Fibroblast of lung (primary cell): ENCODE results near the gene THOP1. TPM values are rescaled to one million over a fixed set of nuclear protein-coding genes. Genes with fewer than 3 reads are reported as not detected.

Experiments
- DNase-seq, 2 donors: peaks; one replicate each; pipeline versions ENCODE4 v3.0.0 to v3.0.0-alpha.2; 2010; ENCODE audit warnings: low read depth in 2 of 2
- H2AFZ ChIP-seq: 2 replicates; pipeline ENCODE4 v1.5.1; 2012; ENCODE audit warnings: low read length, control low read depth, inconsistent platforms
- H3K27ac ChIP-seq: 2 replicates; pipeline ENCODE4 v1.5.1; 2011; ENCODE audit warnings: low read length, control low read depth; ENCODE audit not compliant: insufficient read depth
- H3K27me3 ChIP-seq: 2 replicates; pipeline ENCODE4 v1.5.1; 2011; ENCODE audit warnings: mild to moderate bottlenecking, low read length; ENCODE audit not compliant: control insufficient read depth, insufficient read depth
- H3K36me3 ChIP-seq: 2 replicates; pipeline ENCODE4 v1.5.1; 2011; ENCODE audit warnings: low read length; ENCODE audit not compliant: control insufficient read depth, insufficient read depth
- H3K4me1 ChIP-seq: 2 replicates; pipeline ENCODE4 v1.5.1; 2011; ENCODE audit warnings: low read length; ENCODE audit not compliant: control insufficient read depth, insufficient read depth; ENCODE audit errors: extremely low read depth
- H3K4me2 ChIP-seq: 2 replicates; pipeline ENCODE4 v1.5.1; 2011; ENCODE audit warnings: low read length, control low read depth; ENCODE audit not compliant: insufficient read depth; ENCODE audit errors: extremely low read depth
- H3K4me3 ChIP-seq, 4 experiments: fragments of 200-600 bp in 1 of 4; sonication (generic) in 1 of 4; replicated peaks in 1 of 4; 2 replicates each; pipeline ENCODE4 v1.5.1; 2011 to 2016; ENCODE audit warnings: low read length in 4 of 4, low read depth in 3 of 4, mild to moderate bottlenecking in 3 of 4, control low read depth in 2 of 4, inconsistent platforms in 1 of 4, mixed read lengths in 1 of 4; ENCODE audit not compliant: insufficient read depth in 1 of 4; ENCODE audit errors: control extremely low read depth in 1 of 4
- H3K79me2 ChIP-seq: 2 replicates; pipeline ENCODE4 v1.5.1; 2012; ENCODE audit warnings: mild to moderate bottlenecking, low read length, inconsistent platforms; ENCODE audit not compliant: control insufficient read depth, insufficient read depth
- H3K9ac ChIP-seq: 2 replicates; pipeline ENCODE4 v1.5.1; 2011; ENCODE audit warnings: mild to moderate bottlenecking, low read length, control low read depth; ENCODE audit not compliant: insufficient read depth
- H3K9me3 ChIP-seq: 2 replicates; pipeline ENCODE4 v1.5.1; 2012; ENCODE audit warnings: low read depth, low read length; ENCODE audit not compliant: control insufficient read depth, insufficient read depth
- H4K20me1 ChIP-seq: 2 replicates; pipeline ENCODE4 v1.5.1; 2011; ENCODE audit warnings: low read length; ENCODE audit not compliant: control insufficient read depth, insufficient read depth; ENCODE audit errors: extremely low read depth
- EZH2 ChIP-seq: IDR thresholded peaks from 2 replicates; pipeline ENCODE4 v1.5.1; 2012; ENCODE audit warnings: low read length, control low read depth, mild to moderate bottlenecking; ENCODE audit errors: missing control alignments
- polyA plus RNA-seq, 2 donors: library from polyadenylated mRNA; depleted of rRNA in 1 of 2; stranded (reverse) in 1 of 2; unstranded in 1 of 2; fragments of >200 nt; gene quantifications; 2 replicates each; pipeline ENCODE4 v1.2.1, GENCODE V29; 2011 to 2012; ENCODE audit warnings: missing spikeins in 1 of 2
- total RNA-seq: library from RNA; depleted of rRNA; stranded (reverse); fragments of >200 nt; gene quantifications from 2 replicates; pipeline ENCODE4 v1.2.1, GENCODE V29; 2014
- TF ChIP-seq, protein P1 (sequence below), 2 donors: IDR thresholded peaks in 1 of 2; conservative IDR thresholded peaks in 1 of 2; 1 replicate in 1 of 2; 2 replicates in 1 of 2; pipeline ENCODE4 v1.5.1; 2011 to 2012; ENCODE audit warnings: low read length in 2 of 2, control low read depth in 1 of 2, inconsistent platforms in 1 of 2, low read depth in 1 of 2, mild to moderate bottlenecking in 1 of 2

The THOP1 gene
- total and polyA plus RNA-seq, 2 donors (not counting 1 experiment from before 2014, with no cell fraction given), result 23.6 to 49.5 TPM

DNA sequence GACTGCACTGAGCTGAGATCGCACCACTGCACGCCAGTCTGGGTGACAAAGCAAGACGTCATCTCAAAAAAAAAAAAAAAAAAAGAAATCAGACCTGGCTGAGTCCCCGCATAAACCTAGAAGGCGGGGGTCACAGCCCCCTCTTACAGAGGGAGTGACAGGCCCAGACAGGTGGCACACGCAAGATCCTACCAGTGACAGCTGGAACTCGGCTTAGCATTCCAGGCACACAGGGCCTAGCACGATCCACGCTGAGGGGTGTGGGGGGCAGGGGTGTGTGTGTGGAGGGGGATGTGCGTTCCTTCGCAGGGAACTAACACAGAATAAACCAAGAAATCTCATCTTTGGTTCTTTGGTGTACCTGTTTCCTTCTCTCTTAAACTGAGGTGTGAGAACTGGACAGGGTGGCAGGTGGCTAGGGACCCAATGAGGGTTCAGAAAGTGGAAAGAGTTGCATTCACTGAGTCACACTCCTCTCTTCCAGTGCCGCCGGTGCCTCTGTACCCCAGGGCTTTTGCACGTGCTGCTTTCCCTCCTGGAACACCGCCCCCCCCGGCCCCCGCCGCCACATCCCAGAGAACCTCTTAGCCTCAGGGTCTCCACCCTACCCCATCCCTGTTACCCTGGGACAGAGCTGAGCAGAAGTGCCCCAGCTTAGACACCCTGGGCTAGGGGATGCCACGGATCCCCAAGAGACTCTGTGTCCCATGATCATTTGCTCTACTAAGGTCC lies 7.2 kb upstream of the THOP1 start:
- TF ChIP-seq EZH2, result no peak
- TF ChIP-seq, protein P1, sequence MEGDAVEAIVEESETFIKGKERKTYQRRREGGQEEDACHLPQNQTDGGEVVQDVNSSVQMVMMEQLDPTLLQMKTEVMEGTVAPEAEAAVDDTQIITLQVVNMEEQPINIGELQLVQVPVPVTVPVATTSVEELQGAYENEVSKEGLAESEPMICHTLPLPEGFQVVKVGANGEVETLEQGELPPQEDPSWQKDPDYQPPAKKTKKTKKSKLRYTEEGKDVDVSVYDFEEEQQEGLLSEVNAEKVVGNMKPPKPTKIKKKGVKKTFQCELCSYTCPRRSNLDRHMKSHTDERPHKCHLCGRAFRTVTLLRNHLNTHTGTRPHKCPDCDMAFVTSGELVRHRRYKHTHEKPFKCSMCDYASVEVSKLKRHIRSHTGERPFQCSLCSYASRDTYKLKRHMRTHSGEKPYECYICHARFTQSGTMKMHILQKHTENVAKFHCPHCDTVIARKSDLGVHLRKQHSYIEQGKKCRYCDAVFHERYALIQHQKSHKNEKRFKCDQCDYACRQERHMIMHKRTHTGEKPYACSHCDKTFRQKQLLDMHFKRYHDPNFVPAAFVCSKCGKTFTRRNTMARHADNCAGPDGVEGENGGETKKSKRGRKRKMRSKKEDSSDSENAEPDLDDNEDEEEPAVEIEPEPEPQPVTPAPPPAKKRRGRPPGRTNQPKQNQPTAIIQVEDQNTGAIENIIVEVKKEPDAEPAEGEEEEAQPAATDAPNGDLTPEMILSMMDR (conservative IDR thresholded peaks at IDR 0.05 in 1 of 2, IDR thresholded peaks at IDR 0.05 in 1 of 2; ENCODE audit: low read depth in 1 of 2, low read length in 2 of 2), result no peak
- Histone ChIP-seq H3K9me3 (no peaks in the 10 kb centered on the region), H3K36me3 (peaks cover 6% of the 10 kb centered on the region), H3K9ac (no peak overlapping the region), H3K27ac (no peak overlapping the region), H3K4me1 (peaks cover 9% of the 10 kb centered on the region), H3K4me2 (no peak overlapping the region), H4K20me1 (no peaks in the 10 kb centered on the region), H2AFZ (no peak overlapping the region), H3K79me2 (peaks cover 90% of the 10 kb centered on the region), H3K27me3 (no peaks in the 10 kb centered on the region), H3K4me3 (no peak overlapping the region)
- DNase-seq, result no peak

DNA sequence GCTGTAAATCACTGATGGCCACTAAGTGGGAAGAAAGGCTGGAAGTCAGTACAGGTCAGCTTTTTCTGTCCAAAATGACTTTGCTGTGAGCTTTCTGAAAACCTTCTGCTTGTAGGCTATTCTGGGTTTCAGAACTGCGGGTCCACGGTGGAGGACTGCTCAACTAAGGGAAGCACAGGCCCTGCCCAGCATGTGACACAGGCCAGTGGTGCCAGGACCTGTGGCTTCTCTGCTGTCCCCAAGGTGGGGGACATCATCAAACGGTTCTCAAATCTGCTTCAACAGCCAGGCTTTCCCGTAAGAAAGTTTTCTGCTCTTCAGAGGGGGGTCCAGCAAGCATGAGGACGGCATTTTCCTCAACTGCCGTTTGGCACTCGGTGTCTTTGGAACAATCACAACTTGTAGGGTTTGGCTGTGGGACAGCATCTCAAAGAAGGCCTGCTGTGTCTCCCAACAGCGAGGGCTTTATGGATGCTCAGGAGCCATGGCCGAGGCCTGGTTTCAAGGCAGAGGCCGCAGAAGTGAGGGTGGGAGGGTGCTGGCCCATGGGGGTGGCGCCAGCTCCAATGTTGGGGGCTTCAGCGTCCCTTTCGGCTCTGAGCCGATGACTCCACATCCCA lies 6.1 kb upstream of the THOP1 start:
- TF ChIP-seq, protein P1 (conservative IDR thresholded peaks at IDR 0.05 in 1 of 2, IDR thresholded peaks at IDR 0.05 in 1 of 2; ENCODE audit: low read depth in 1 of 2, low read length in 2 of 2), result no peak
- no peak for TF ChIP-seq EZH2
- DNase-seq, result no peak

DNA sequence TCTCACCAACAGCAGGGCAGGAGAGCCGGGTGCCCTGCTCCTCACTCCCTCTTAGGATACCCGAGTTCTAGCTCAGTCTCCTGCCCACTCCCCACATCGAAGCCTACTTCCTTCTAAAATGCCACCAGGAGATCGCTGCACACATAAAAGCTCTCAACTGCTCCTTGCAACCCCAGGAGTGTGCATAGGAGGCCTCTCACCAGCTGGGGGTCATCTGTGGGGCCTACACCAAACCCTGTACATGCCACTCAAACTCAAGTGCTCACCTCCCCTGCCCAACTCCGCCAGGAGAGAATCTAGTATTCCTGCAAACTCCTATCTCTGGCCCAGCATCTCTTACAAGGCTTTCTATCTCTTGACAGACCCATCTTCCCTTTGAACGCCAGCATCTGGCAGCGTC lies 5.0 kb upstream of the THOP1 start:
- H3K4me2 ChIP-seq, result no peak overlapping the region
- DNase-seq, result no peak
- H3K4me3 ChIP-seq, result no peak overlapping the region
- no peaks in the 10 kb centered on the region for H4K20me1 ChIP-seq
- H2AFZ ChIP-seq, result no peak overlapping the region
- H3K27ac ChIP-seq, result no peak overlapping the region
- TF ChIP-seq, protein P1 (conservative IDR thresholded peaks at IDR 0.05 in 1 of 2, IDR thresholded peaks at IDR 0.05 in 1 of 2; ENCODE audit: low read depth in 1 of 2, low read length in 2 of 2), result no peak
- TF ChIP-seq EZH2, result no peak
- H3K9me3 ChIP-seq, result no peaks in the 10 kb centered on the region
- H3K79me2 ChIP-seq, result peaks cover 75% of the 10 kb centered on the region
- H3K36me3 ChIP-seq, result peaks cover 2% of the 10 kb centered on the region
- peaks cover 11% of the 10 kb centered on the region for H3K4me1 ChIP-seq
- no peaks in the 10 kb centered on the region for H3K27me3 ChIP-seq
- no peak overlapping the region for H3K9ac ChIP-seq

More for the DNA sequence above, 6.1 kb upstream of the THOP1 start:
- Histone ChIP-seq H3K4me1 (peaks cover 11% of the 10 kb centered on the region), H2AFZ (no peak overlapping the region), H3K4me3 (no peak overlapping the region), H3K4me2 (no peak overlapping the region), H3K36me3 (peaks cover 2% of the 10 kb centered on the region), H3K79me2 (peaks cover 86% of the 10 kb centered on the region), H3K27ac (no peak overlapping the region), H4K20me1 (no peaks in the 10 kb centered on the region), H3K9me3 (no peaks in the 10 kb centered on the region), H3K9ac (no peak overlapping the region), H3K27me3 (no peaks in the 10 kb centered on the region)
